Adrenal gland (tissue), 12 donors: ENCODE data around the gene PSORS1C1. TPM values are rescaled to one million over a fixed set of nuclear protein-coding genes. Genes with fewer than 3 reads are reported as not detected.
A peak's percentile ranks its signal among the peaks of the same experiment; 100 is the strongest.

ENCODE experiments used
- DNase-seq, 7 donors: peaks; one replicate each; pipeline ENCODE4 v3.0.0-alpha.2; 2019 to 2020
- H3K27ac ChIP-seq, 5 donors: fragments of 200-600 bp; sonication (generic) in 4 of 5; 1 replicate in 3 of 5; 2 replicates in 2 of 5; pipeline versions ENCODE4 v1.5.1 to v1.8.0; 2016 to 2020; ENCODE audit warnings: mild to moderate bottlenecking in 1 of 5
- H3K27me3 ChIP-seq: fragments of 200-600 bp; 2 replicates; pipeline ENCODE4 v1.8.0; 2021
- H3K36me3 ChIP-seq, 2 donors: fragments of 200-600 bp; replicated peaks in 1 of 2; 1 replicate in 1 of 2; 2 replicates in 1 of 2; pipeline versions ENCODE4 v1.5.1 to v1.8.0; 2018 to 2022
- H3K4me1 ChIP-seq, 2 donors: fragments of 200-600 bp; replicated peaks in 1 of 2; 1 replicate in 1 of 2; 2 replicates in 1 of 2; pipeline versions ENCODE4 v1.5.1 to v1.8.0; 2018 to 2021
- H3K4me3 ChIP-seq, 4 donors: fragments of 200-600 bp; sonication (generic) in 3 of 4; one replicate each; pipeline ENCODE4 v1.5.1; 2016 to 2018
- H3K9me3 ChIP-seq, 3 donors: fragments of 200-600 bp; sonication (generic) in 1 of 3; replicated peaks in 1 of 3; 1 replicate in 2 of 3; 2 replicates in 1 of 3; pipeline versions ENCODE4 v1.5.1 to v1.8.0; 2016 to 2021
- POLR2A ChIP-seq, 2 donors: fragments of 450-650 bp; IDR thresholded peaks; one replicate each; pipeline ENCODE4 v1.6.1; 2017; ENCODE audit warnings: antibody characterized with exemption in 2 of 2, mild to moderate bottlenecking in 2 of 2, moderate library complexity in 1 of 2
- WGBS, 4 donors: extraction: QIAGEN DNeasy Blood & Tissue Kit in 2 of 4; methylation state at CpG; one replicate each; pipeline versions ENCODE4 v1.1.5 to v1.1.7; 2013 to 2017; 5-methylcytosine and 5-hydroxymethylcytosine counted together
- intact Hi-C, 2 donors: fragments of 100-400 bp; cut with DNase I; formaldehyde crosslinking; loops; one replicate each; pipeline versions ENCODE4 v1.14.1 to v1.15.0; 2022 to 2023
- polyA plus RNA-seq, 3 donors: library from polyadenylated mRNA; stranded (reverse); fragments of 200-250 nt in 2 of 3; fragments of 350-450 nt in 1 of 3; fragmentation: Illumina TruSeq in 1 of 3; extraction: RNeasy Lipid Tissue Mini Kit (QIAGEN cat#74804) in 1 of 3; gene quantifications; one replicate each; pipeline ENCODE4 v1.2.3, GENCODE V29; 2013 to 2014
- total RNA-seq, 9 donors: library from RNA; depleted of rRNA in 4 of 9; stranded (reverse); fragments of >200 nt in 4 of 9; fragments of 120-200 nt in 1 of 9; fragmentation: NEBNext Ultra II Directional in 1 of 9; extraction: Animal tissue kit (Norgen Biotek cat#: 25700) in 1 of 9; gene quantifications; one replicate each; pipeline versions ENCODE4 v1.1.0 to v1.2.4, GENCODE V29; 2013 to 2023
- TF ChIP-seq, protein P1 (sequence below), 6 experiments: fragments of 450-650 bp in 4 of 6; fragments of 200-600 bp in 2 of 6; sonication (generic) in 1 of 6; IDR thresholded peaks; 1 replicate in 5 of 6; 2 replicates in 1 of 6; pipeline versions ENCODE4 v1.5.1 to v1.8.0; 2016 to 2021; ENCODE audit warnings: antibody characterized with exemption in 6 of 6, mild to moderate bottlenecking in 2 of 6, moderate library complexity in 1 of 6
- donor health status: healthy with polysubstance abuse.
- donor health status: Bipolar disorder and iron deficiency.
- donor health status: DM: yes; HTN: yes; CAD: no.
- donor health status: DM: no; HTN: no; CAD: no.
- donor health status: DM: no; HTN: no; CAD: no.
- donor health status: DM: yes; HTN: yes; CAD: no.

PSORS1C1 gene
- total and polyA plus RNA-seq, 12 donors, result 0.06 to 5.1 (median 0.61) TPM

DNA sequence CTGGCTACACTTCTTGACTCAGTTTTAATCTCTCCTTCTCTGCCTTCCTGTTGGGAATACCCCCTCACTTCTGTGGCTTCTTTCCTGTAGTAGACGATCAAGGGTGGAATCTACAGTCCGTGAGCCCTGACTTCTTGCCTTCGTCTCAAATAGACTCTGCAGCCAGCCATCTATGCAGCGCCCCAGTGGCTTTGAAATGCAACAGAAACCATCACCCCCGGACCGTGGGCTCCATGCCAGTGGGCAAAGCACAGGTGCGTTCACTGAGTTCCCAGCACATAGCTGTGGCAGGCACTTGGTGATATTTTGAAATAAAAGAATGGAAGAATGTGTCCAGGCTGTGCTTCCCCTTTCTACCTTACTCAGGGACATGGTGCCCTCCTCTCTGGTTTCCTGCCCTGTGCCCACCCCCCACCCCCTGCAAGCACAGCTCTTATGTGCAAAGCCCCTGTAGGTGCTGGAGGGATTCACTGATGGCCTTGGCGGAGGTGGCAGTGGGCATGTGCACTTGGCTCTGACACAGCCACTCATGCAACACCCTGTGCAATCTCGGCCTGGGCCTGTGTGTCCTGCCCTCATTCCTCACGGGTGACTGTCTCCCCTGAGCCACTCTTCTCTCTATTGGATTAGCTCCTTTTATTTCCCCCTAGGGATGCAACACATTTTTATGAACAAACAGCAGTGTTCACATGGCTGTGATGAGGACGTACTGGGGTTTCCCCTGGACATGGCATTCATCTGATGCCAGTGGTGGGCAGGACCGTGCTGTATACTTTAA, 11.2 kb downstream of the PSORS1C1 start:
- H3K36me3 ChIP-seq, result no peaks in the 10 kb centered on the region
- peaks cover 0 to 5% of the 10 kb centered on the region in 2 donors for H3K4me1 ChIP-seq
- H3K27ac ChIP-seq, result no peak overlapping the region
- TF ChIP-seq POLR2A (IDR thresholded peaks at IDR 0.05), result no peak
- TF ChIP-seq, protein P1, sequence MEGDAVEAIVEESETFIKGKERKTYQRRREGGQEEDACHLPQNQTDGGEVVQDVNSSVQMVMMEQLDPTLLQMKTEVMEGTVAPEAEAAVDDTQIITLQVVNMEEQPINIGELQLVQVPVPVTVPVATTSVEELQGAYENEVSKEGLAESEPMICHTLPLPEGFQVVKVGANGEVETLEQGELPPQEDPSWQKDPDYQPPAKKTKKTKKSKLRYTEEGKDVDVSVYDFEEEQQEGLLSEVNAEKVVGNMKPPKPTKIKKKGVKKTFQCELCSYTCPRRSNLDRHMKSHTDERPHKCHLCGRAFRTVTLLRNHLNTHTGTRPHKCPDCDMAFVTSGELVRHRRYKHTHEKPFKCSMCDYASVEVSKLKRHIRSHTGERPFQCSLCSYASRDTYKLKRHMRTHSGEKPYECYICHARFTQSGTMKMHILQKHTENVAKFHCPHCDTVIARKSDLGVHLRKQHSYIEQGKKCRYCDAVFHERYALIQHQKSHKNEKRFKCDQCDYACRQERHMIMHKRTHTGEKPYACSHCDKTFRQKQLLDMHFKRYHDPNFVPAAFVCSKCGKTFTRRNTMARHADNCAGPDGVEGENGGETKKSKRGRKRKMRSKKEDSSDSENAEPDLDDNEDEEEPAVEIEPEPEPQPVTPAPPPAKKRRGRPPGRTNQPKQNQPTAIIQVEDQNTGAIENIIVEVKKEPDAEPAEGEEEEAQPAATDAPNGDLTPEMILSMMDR (IDR thresholded peaks at IDR 0.05), result no peak
- H3K9me3 ChIP-seq, result no peaks in the 10 kb centered on the region
- H3K27me3 ChIP-seq, result no peaks in the 10 kb centered on the region
- no peak overlapping the region for H3K4me3 ChIP-seq
- WGBS, 4 donors, result 74 to 84% (median 76%) methylated on average over 10 to 12 of the region's 12 CpGs
- no peak for DNase-seq
- intact Hi-C loops, result no loop called here

DNA sequence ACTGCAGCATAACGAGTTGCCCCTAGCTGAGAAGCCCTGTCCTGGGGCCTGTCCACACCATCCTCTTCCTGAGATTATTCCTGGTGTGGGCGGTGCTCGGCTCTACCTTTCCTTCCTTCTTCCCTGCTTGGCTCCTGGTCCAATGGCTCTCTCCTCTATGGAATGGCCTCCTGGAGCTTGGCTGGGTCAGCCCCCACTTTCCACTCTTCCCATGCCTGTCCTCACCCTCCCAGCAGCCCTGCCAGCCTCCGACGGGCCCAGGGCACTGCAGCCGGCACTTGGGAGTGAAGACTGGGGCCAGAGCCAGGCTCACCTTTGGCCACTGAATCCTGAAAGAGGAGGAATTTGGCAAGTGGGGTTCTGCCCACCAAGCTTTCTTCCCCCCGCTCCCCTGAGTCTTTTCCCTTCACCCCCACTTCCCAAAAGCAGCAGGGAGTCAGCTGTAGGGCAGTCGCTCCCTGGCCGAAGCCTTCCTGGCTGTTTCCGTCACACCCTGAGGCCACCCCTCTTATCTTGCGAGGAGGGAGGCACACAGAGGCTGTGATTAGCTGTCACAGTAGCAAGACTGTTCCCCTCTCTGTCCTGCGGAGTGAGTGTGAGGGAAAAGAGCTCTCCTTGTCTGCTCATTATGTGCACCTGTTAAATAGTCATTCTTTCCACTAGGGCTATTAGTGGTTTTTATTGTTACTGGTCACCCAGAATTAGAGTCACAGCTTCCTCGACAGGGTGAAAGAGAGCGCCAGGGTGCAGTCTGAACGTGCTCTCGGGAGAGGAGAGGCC, 12.0 kb downstream of the PSORS1C1 start:
- TF ChIP-seq, protein P1 (IDR thresholded peaks at IDR 0.05), result no peak
- TF ChIP-seq POLR2A (IDR thresholded peaks at IDR 0.05), result no peak
- Histone ChIP-seq H3K27ac (no peak overlapping the region), H3K4me3 (no peak overlapping the region), H3K27me3 (no peaks in the 10 kb centered on the region), H3K9me3 (no peaks in the 10 kb centered on the region), H3K36me3 (no peaks in the 10 kb centered on the region), H3K4me1 (peaks cover 0 to 5% of the 10 kb centered on the region in 2 donors)
- 75 to 81% (median 77%) methylated on average over 15 to 16 of the region's 16 CpGs for WGBS, 4 donors
- DNase-seq, result no peak
- intact Hi-C loops, result no loop called here

DNA sequence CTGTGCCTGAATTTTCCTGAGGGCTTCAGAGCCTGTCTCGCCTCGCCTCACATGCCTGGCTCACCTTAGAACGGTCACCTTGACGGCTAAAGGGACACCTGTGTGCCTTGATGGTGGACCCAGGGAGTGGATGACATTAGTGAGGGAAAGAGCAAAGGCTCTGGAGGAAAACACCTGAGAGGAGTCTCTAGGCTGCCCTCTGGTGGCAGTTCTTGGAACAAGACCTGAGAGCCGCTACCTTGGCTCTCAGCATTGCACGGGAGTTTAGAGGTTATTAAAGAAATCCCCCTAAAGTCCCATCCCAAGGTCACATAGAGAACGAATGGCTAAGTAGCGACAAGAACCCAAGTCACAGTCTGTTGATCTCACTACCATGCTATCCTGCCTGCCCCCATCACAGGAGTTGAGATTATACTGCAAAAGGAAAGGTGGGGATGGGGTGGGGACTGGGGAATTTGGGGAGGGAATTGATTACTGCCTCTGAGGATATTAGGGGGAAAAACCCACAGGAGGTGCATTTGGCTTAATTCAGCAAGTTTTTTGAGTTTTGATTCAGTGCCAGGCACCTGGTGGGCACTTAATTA, 13.6 kb downstream of the PSORS1C1 start:
- H3K36me3 ChIP-seq, result no peaks in the 10 kb centered on the region
- no peak overlapping the region for H3K4me3 ChIP-seq
- intact Hi-C loops, result no loop called here
- 0 to 12% (median 5%) methylated on average over 6 to 8 of the region's 8 CpGs for WGBS, 4 donors
- H3K27me3 ChIP-seq, result no peaks in the 10 kb centered on the region
- peak in 6 of 7 donors; percentile 55 to 80 (median 70) for DNase-seq
- no peak overlapping the region for H3K27ac ChIP-seq
- no peaks in the 10 kb centered on the region for H3K9me3 ChIP-seq
- no peaks in the 10 kb centered on the region for H3K4me1 ChIP-seq
- no peak for TF ChIP-seq POLR2A (IDR thresholded peaks at IDR 0.05)
- TF ChIP-seq, protein P1 (IDR thresholded peaks at IDR 0.05), result peak; percentile 58 to 84 (median 62)

DNA sequence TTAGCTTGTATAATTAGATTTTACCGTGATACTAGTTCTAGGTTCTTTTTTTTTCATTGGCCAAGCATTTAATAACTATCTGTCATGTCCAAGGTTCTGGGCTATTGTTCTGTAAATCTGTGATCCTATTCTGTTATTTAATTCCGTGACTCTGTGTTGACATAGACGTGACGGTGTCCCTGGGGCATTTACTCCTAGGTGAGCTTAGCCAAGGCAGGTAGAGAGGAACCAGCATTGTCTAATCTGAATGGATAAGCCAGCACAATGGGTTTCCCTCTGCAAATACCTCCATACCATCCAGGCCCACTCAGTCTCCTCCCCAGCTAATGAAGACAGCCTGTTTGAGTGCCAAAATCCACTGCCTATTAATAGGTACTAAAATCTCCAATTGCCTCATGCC, 14.5 kb downstream of the PSORS1C1 start:
- H3K4me1 ChIP-seq, result no peaks in the 10 kb centered on the region
- TF ChIP-seq, protein P1 (IDR thresholded peaks at IDR 0.05), result no peak
- no peak for TF ChIP-seq POLR2A (IDR thresholded peaks at IDR 0.05)
- no peak overlapping the region for H3K27ac ChIP-seq
- no peaks in the 10 kb centered on the region for H3K9me3 ChIP-seq
- H3K36me3 ChIP-seq, result no peaks in the 10 kb centered on the region
- H3K4me3 ChIP-seq, result no peak overlapping the region
- intact Hi-C loops, result no loop called here
- no peaks in the 10 kb centered on the region for H3K27me3 ChIP-seq
- 43 to 47% (median 46%) methylated on average over 4 of the region's 4 CpGs for WGBS, 4 donors
- no peak for DNase-seq
